ENCODE measurements around the gene PCNP.

DNA sequence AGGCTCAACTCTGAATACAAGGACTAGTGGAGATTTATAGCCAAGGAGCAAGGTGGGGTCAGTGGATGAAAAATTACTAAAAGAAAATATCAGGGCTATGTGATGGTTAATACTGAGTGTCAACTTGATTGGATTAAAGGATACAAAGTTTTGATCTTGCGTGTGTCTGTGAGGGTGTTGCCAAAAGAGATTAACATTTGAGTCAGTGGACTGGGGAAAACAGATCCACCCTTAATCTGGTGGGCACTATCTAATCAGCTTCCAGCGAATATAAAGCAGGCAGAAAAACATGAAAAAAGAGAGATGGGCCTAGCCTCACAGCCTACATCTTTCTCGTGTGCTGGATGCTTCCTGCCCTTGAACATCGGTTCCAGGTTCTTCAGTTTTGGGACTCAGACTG is 46.5 kb upstream of the PCNP start:
- TF ChIP-seq, protein P1, sequence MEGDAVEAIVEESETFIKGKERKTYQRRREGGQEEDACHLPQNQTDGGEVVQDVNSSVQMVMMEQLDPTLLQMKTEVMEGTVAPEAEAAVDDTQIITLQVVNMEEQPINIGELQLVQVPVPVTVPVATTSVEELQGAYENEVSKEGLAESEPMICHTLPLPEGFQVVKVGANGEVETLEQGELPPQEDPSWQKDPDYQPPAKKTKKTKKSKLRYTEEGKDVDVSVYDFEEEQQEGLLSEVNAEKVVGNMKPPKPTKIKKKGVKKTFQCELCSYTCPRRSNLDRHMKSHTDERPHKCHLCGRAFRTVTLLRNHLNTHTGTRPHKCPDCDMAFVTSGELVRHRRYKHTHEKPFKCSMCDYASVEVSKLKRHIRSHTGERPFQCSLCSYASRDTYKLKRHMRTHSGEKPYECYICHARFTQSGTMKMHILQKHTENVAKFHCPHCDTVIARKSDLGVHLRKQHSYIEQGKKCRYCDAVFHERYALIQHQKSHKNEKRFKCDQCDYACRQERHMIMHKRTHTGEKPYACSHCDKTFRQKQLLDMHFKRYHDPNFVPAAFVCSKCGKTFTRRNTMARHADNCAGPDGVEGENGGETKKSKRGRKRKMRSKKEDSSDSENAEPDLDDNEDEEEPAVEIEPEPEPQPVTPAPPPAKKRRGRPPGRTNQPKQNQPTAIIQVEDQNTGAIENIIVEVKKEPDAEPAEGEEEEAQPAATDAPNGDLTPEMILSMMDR (conservative IDR thresholded peaks at IDR 0.05; ENCODE audit: low read length) = no peak
- no peak for TF ChIP-seq EZH2phosphoT487 (IDR thresholded peaks at IDR 0.05; ENCODE audit: borderline replicate concordance, low read depth, low read length)
